Pancreas (tissue), 10 donors: ENCODE measurements around the gene HOXA3. TPM values are rescaled to one million over a fixed set of nuclear protein-coding genes. Genes with fewer than 3 reads are reported as not detected.
A peak's percentile ranks its signal among the peaks of the same experiment; 100 is the strongest.

Source experiments
- ATAC-seq, 4 donors: fragments of 200-7000 bp; cut with Tn5 transposase; one replicate each; pipeline versions ENCODE4 v1.8.0 to v1.9.1; 2020; ENCODE audit warnings: mild to moderate bottlenecking in 4 of 4, moderate library complexity in 4 of 4
- DNase-seq, 6 donors: peaks; one replicate each; pipeline ENCODE4 v3.0.0-alpha.2; 2020
- FAIRE-seq: peaks from 2 replicates; lab custom pipeline; 2012; peaks lifted over from hg19 to GRCh38; lab: Jason Lieb, UNC
- H3K27ac ChIP-seq, 4 donors: fragments of 200-600 bp; sonication (generic); 1 replicate in 3 of 4; 2 replicates in 1 of 4; pipeline versions ENCODE4 v1.5.0 to v1.8.0; 2020
- H3K27me3 ChIP-seq, 4 donors: fragments of 200-600 bp; one replicate each; pipeline ENCODE4 v1.8.0; 2021
- H3K36me3 ChIP-seq, 3 donors: fragments of 200-600 bp; sonication (generic) in 1 of 3; one replicate each; pipeline versions ENCODE4 v1.5.0 to v1.8.0; 2020 to 2021
- H3K4me1 ChIP-seq, 3 donors: fragments of 200-600 bp; one replicate each; pipeline ENCODE4 v1.8.0; 2021
- H3K4me3 ChIP-seq, 4 donors: fragments of 200-600 bp; sonication (generic) in 2 of 4; one replicate each; pipeline versions ENCODE4 v1.5.0 to v1.8.0; 2020 to 2021
- H3K9me3 ChIP-seq, 4 donors: fragments of 200-600 bp; one replicate each; pipeline ENCODE4 v1.8.0; 2021
- CTCF ChIP-seq, 4 donors: fragments of 200-600 bp; sonication (generic) in 3 of 4; IDR thresholded peaks; one replicate each; pipeline versions ENCODE4 v1.5.0 to v1.8.0; 2021; ENCODE audit warnings: antibody characterized with exemption in 4 of 4
- WGBS, 2 donors: extraction: QIAGEN DNeasy Blood & Tissue Kit; methylation state at CpG; one replicate each; pipeline ENCODE4 v1.1.7; 2013; 5-methylcytosine and 5-hydroxymethylcytosine counted together
- intact Hi-C, 3 donors: fragments of 100-400 bp; cut with DNase I; formaldehyde crosslinking; loops; one replicate each; pipeline versions ENCODE4 v1.11.1 to v1.14.2; 2022
- polyA plus RNA-seq, 2 donors: library from polyadenylated mRNA; stranded (reverse); fragments of 200-250 nt; gene quantifications; one replicate each; pipeline ENCODE4 v1.2.3, GENCODE V29; 2013
- total RNA-seq, 6 donors: library from RNA; stranded (reverse); fragmentation: NEBNext Ultra II Directional in 4 of 6; extraction: Animal tissue kit (Norgen Biotek cat#: 25700) in 4 of 6; gene quantifications; one replicate each; pipeline versions ENCODE4 v1.2.1 to v1.2.4, GENCODE V29; 2021 to 2023
- donor health status: healthy with polysubstance abuse.
- donor health status: DM: no; HTN: no; CAD: no; lungs with moderate emphysema.
- donor health status: DM: no; HTN: no; CAD: no.
- donor health status: control.
- donor health status: control.
- donor health status: Bipolar disorder and iron deficiency.
- donor health status: DM: yes; HTN: yes; CAD: no.
- donor health status: DM: no; HTN: no; CAD: no.
- donor health status: DM: no; HTN: no; CAD: no.
- donor health status: DM: yes; HTN: yes; CAD: no.

HOXA3 gene
- total and polyA plus RNA-seq, 8 donors = 0.13 to 1.9 (median 0.43) TPM; not detected in 1

- no peak for ATAC-seq
- DNase-seq = no peak
- no peak for TF ChIP-seq CTCF (IDR thresholded peaks at IDR 0.05)
- Histone ChIP-seq H3K27ac (no peak overlapping the region), H3K4me3 (peak overlapping the region in 2 of 4 donors; percentile 19 to 34), H3K9me3 (no peaks in the 10 kb centered on the region), H3K36me3 (no peaks in the 10 kb centered on the region), H3K27me3 (peaks cover 0 to 60% (median 2%) of the 10 kb centered on the region in 4 donors), H3K4me1 (no peaks in the 10 kb centered on the region)
- 33 to 47% methylated on average over 20 of the region's 20 CpGs for WGBS, 2 donors
- FAIRE-seq = no peak
- intact Hi-C loops = no loop called here
Measured at GRCh38 chr7:27116031-27116961, 36.1 kb downstream of the HOXA3 start.

GRCh38 chr7:27115221-27116026, 37.0 kb downstream of the HOXA3 start:
- ATAC-seq (peak in 3 of 4 donors; percentile 9 to 29 (median 28)), DNase-seq (peak in 1 of 6 donors; percentile 60), FAIRE-seq (no peak)
- Histone ChIP-seq H3K27me3 (peaks cover 0 to 59% (median 2%) of the 10 kb centered on the region in 4 donors), H3K9me3 (no peaks in the 10 kb centered on the region), H3K4me3 (peak overlapping the region in 3 of 4 donors; percentile 2 to 34 (median 19)), H3K4me1 (no peaks in the 10 kb centered on the region), H3K27ac (peak overlapping the region in 2 of 4 donors; percentile 44), H3K36me3 (no peaks in the 10 kb centered on the region)
- TF ChIP-seq CTCF (IDR thresholded peaks at IDR 0.05) = no peak
- 15 to 19% methylated on average over 45 of the region's 45 CpGs for WGBS, 2 donors
- intact Hi-C loops = no loop called here

GRCh38 chr7:27114881-27115220, 37.5 kb downstream of the HOXA3 start:
- Histone ChIP-seq H3K4me1 (no peaks in the 10 kb centered on the region), H3K27ac (peak overlapping the region in 1 of 4 donors; percentile 44), H3K9me3 (no peaks in the 10 kb centered on the region), H3K4me3 (peak overlapping the region in 3 of 4 donors; percentile 2 to 34 (median 19)), H3K27me3 (peaks cover 0 to 57% (median 2%) of the 10 kb centered on the region in 4 donors), H3K36me3 (no peaks in the 10 kb centered on the region)
- intact Hi-C loops = no loop called here
- DNase-seq = no peak
- no peak for TF ChIP-seq CTCF (IDR thresholded peaks at IDR 0.05)
- no peak for ATAC-seq
- WGBS, 2 donors = 29 to 35% methylated on average over 6 of the region's 6 CpGs
- FAIRE-seq = no peak

GRCh38 chr7:27113991-27114769, 38.2 kb downstream of the HOXA3 start:
- TF ChIP-seq CTCF (IDR thresholded peaks at IDR 0.05) = no peak
- Histone ChIP-seq H3K4me3 (peak overlapping the region in 1 of 4 donors; percentile 18), H3K36me3 (no peaks in the 10 kb centered on the region), H3K27me3 (peaks cover 0 to 57% (median 2%) of the 10 kb centered on the region in 4 donors), H3K9me3 (no peaks in the 10 kb centered on the region), H3K27ac (peak overlapping the region in 1 of 4 donors; percentile 69), H3K4me1 (no peaks in the 10 kb centered on the region)
- no peak for FAIRE-seq
- ATAC-seq = peak in 2 of 4 donors; percentile 24 to 30
- no peak for DNase-seq
- 12 to 13% methylated on average over 18 to 26 of the region's 26 CpGs for WGBS, 2 donors
- intact Hi-C loops = no loop called here
